H7 (cell line): ENCODE results near the gene KCNK1. TPM values are rescaled to one million over a fixed set of nuclear protein-coding genes. Genes with fewer than 3 reads are reported as not detected.

Experiments used
- DNase-seq: peaks from one replicate; pipeline ENCODE4 v3.0.0; 2012
- H3K27me3 ChIP-seq: 2 replicates; pipeline ENCODE4 v1.6.0; 2011; ENCODE audit warnings: mild to moderate bottlenecking, low read length; ENCODE audit not compliant: control insufficient read depth, insufficient read depth
- H3K36me3 ChIP-seq: replicated peaks from 2 replicates; pipeline ENCODE4 v1.5.1; 2011; ENCODE audit warnings: low read length; ENCODE audit not compliant: control insufficient read depth, insufficient read depth
- H3K4me3 ChIP-seq: 2 replicates; pipeline ENCODE4 v1.5.1; 2011; ENCODE audit warnings: low read depth, mild to moderate bottlenecking, control low read depth, low read length, moderate library complexity; ENCODE audit not compliant: insufficient read depth
- total RNA-seq: library from RNA; depleted of rRNA; stranded (reverse); fragments of >200 nt; shearing (Covaris generic); gene quantifications from 2 replicates; pipeline ENCODE4 v1.2.3, GENCODE V29; 2014; rRNA removed

KCNK1 gene
- 34.4 and 41.6 TPM in 2 replicates for total RNA-seq

DNA sequence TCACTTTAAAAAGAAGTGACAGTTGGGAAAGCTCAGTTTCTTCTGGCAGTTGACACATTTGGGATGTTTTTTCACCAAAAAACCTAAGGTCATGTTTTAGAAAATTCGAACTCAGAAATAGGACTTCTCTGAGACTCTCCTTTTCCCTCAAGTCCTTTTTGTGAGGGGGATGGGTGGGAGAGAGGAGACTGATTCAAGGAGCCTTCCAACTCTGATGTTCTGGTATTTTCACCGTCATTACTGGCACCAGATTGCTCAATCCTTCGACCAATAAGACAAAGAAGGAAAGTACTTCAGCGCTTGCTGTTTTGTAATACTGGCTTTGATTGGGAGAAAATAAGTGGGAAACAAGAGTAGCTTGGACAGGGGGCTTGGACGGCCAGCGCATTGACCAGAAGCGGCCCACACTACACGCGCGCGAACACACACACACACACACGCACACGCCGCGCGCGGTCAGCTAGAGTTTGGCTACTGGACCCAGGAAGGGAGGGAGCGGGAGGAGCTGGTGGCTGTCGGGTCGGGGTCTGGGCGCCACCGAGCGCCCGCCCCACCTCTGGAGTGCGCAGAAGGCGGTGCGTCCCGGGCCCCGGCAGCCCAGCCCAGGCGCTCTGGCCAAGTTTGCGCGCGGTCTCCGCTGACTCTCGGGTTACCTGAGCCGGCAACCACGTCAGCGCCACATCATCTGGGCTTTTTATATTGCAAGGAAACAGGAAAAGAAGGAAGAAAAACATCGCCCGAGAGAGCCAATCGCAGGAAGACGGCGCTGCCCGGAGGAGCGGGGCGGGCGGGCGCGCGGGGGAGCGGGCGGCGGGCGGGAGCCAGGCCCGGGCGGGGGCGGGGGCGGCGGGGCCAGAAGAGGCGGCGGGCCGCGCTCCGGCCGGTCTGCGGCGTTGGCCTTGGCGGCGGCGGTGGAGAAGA is at the start of gene KCNK1:
KCNK1 (plus strand) TSS at position 855 of the 921 bp plus-strand sequence; CDS start at position 921, 66 bp downstream.
- peak within 1 kb of the TSS; percentile 99 for H3K4me3 ChIP-seq
- H3K36me3 ChIP-seq: no peaks in the 10 kb centered on the region
- peak; percentile 92 for DNase-seq
- peaks cover 15% of the 10 kb centered on the region for H3K27me3 ChIP-seq

DNA sequence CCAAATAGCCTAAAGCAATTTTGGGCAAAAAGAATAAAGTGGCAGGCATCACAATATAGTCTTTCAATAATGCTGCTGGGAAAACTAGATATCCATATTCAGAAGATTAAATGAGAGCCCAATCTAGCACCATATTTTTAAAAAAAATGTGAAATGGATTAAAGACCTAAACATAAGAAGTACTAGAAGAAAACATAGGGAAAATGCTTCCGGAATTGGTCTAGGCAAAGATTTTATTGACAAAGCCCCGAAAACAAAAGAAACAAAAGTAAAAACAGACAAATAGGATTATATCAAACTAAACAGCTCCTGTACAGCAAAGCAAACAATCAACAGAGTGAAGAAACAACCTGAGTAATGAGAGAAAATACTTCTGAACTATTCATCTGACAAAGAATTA is 48.6 kb upstream of the KCNK1 start:
- no peaks in the 10 kb centered on the region for H3K36me3 ChIP-seq
- H3K27me3 ChIP-seq: no peaks in the 10 kb centered on the region; the same call in 1 of the 2 replicates
- no peak overlapping the region for H3K4me3 ChIP-seq
- DNase-seq: no peak

DNA sequence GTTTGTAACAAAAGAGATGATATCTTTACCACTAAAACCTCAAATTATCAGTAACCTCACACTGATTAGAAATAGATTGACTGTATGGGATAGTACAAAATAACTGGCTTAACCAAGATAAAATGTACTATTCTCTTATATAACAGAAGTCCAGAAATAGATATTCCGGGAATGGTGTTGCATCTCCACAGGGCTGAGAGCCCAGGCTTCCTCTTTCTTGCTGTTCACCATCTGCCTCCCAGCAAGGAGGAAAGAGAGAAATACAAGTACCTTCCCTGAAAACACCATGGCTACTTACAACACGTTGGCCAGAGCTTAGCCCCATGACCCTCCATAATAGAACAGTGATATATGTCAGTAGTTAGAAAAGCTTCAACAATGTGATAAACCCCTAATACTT is 47.0 kb upstream of the KCNK1 start:
- H3K36me3 ChIP-seq: no peaks in the 10 kb centered on the region

DNA sequence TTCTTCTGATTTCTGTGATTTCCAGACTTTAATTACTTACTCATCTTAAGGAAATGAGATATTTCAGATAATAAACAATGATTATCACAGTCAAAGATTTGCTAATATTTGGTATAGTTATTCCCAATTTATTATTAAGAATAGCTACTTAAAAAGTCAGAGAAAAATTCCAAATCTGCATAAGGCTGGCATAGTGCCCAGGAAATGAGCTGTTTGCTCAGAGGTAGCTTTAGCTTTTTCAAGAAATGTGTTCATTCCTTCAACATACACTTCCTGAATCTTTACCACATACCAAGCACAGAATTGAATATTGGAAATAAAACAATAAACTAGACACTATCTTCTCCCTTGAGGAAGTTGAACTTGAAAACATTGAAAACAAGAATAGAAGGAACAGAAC is 44.3 kb upstream of the KCNK1 start:
- no peak for DNase-seq
- H3K36me3 ChIP-seq: no peaks in the 10 kb centered on the region
- no peak overlapping the region for H3K4me3 ChIP-seq
- H3K27me3 ChIP-seq: no peaks in the 10 kb centered on the region; the same call in 1 of the 2 replicates

More for the DNA sequence above, 47.0 kb upstream of the KCNK1 start:
- Histone ChIP-seq H3K4me3 (no peak overlapping the region), H3K27me3 (no peaks in the 10 kb centered on the region; the same call in 1 of the 2 replicates)
- no peak for DNase-seq

- Histone ChIP-seq H3K36me3 (no peaks in the 10 kb centered on the region), H3K4me3 (no peak overlapping the region), H3K27me3 (no peaks in the 10 kb centered on the region; the same call in 1 of the 2 replicates)
- no peak for DNase-seq
Observed at GRCh38 chr1:233570216-233570615, 43.7 kb upstream of the KCNK1 start.

- no peak for DNase-seq
- Histone ChIP-seq H3K36me3 (no peaks in the 10 kb centered on the region), H3K27me3 (no peaks in the 10 kb centered on the region; the same call in 1 of the 2 replicates), H3K4me3 (no peak overlapping the region)
Observed at GRCh38 chr1:233570706-233571105, 43.2 kb upstream of the KCNK1 start.

DNA sequence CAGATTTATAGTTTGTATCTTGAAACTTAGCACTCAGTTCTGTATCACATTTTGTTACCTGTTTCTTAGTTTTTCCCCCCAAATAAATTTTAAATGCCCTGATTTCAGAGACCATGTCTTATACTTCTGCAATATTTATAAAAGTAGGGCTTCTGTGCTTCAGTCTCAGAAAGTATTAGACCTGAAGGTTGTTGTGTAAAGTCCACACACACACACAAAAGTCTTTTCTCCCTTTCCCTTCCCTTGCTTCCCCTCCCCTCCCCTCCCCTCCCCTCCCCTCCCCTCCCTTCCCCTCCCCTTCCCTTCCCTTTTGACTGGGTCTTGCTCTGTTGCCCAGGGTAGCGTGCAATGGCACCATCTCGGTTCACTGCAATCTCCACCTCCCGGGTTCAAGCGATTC is 41.0 kb upstream of the KCNK1 start:
- H3K27me3 ChIP-seq: no peaks in the 10 kb centered on the region; the same call in 1 of the 2 replicates
- H3K36me3 ChIP-seq: no peaks in the 10 kb centered on the region
- no peak for DNase-seq
- no peak overlapping the region for H3K4me3 ChIP-seq

GRCh38 chr1:233575450-233575849 is 38.5 kb upstream of the KCNK1 start:
- no peak for DNase-seq
- H3K36me3 ChIP-seq: no peaks in the 10 kb centered on the region
- H3K4me3 ChIP-seq: no peak overlapping the region
- H3K27me3 ChIP-seq: no peaks in the 10 kb centered on the region

DNA sequence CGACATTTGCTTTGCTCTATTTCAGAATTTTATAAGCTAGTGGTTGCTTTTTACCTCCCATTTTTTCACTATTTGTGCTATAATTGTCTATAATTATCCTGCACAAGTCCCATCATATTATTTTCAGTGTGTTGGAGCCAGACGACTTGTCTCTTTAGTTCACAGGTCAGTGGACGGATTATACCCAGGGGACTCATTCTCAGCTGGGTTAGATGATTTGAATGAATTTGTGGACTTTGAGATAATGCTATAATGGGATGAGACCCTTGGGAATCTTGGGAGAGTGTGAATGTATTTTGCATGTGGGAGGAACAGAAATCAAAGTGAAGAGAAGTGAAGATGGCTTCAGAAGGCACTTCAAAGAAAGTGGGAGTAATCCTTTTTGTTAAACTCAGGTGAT is 31.5 kb upstream of the KCNK1 start:
- Histone ChIP-seq H3K4me3 (no peak overlapping the region), H3K36me3 (no peaks in the 10 kb centered on the region), H3K27me3 (peaks cover 7% of the 10 kb centered on the region; the same call in 1 of the 2 replicates)
- DNase-seq: no peak

GRCh38 chr1:233584376-233584775 is 29.5 kb upstream of the KCNK1 start:
- H3K36me3 ChIP-seq: no peaks in the 10 kb centered on the region
- no peak for DNase-seq
- H3K27me3 ChIP-seq: peaks cover 18% of the 10 kb centered on the region; the same call in 1 of the 2 replicates
- no peak overlapping the region for H3K4me3 ChIP-seq

DNA sequence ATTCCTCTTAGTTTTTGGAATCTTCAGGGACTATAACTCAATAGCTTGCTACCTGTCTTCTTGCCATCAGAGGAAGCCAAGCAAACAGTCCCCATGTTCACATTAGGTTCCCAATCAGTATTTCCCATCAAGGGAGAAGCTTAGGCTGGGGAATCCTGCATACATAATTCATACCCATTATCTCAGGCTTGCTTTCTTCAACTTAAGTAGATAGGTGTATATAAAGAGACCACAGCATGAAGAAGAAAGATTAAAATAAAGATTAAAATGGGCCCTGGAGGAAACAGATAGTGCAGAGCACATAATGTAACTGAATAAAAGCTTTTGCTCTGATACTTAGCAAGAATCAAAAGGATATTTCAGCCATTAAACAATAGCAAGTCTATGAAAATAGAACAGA is 29.0 kb upstream of the KCNK1 start:
- no peak for DNase-seq

DNA sequence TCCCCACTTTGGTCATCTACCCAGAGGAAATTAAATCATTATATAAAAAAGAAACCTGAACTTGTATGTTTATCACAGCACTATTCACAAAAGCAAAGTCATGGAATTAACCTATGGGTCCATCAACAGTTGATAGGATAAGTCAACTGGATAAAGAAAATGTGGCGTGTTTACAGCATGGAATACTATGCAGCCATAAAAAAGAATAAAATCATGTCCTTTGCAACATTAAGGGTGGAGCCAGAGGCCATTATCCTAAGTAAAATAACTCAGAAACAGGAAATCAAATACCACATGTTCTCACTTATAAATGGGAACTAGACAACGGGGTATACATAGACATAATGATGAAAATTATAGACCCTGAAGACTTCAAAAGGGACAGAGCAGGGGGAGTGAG is 27.6 kb upstream of the KCNK1 start:
- DNase-seq: no peak
- H3K36me3 ChIP-seq: no peaks in the 10 kb centered on the region
- H3K27me3 ChIP-seq: peaks cover 29% of the 10 kb centered on the region; the same call in 1 of the 2 replicates
- H3K4me3 ChIP-seq: no peak overlapping the region

More for the DNA sequence above, 29.0 kb upstream of the KCNK1 start:
- Histone ChIP-seq H3K27me3 (peaks cover 23% of the 10 kb centered on the region; the same call in 1 of the 2 replicates), H3K36me3 (no peaks in the 10 kb centered on the region), H3K4me3 (no peak overlapping the region)

- H3K4me3 ChIP-seq: no peak overlapping the region
Observed at GRCh38 chr1:233587196-233587595, 26.7 kb upstream of the KCNK1 start.

DNA sequence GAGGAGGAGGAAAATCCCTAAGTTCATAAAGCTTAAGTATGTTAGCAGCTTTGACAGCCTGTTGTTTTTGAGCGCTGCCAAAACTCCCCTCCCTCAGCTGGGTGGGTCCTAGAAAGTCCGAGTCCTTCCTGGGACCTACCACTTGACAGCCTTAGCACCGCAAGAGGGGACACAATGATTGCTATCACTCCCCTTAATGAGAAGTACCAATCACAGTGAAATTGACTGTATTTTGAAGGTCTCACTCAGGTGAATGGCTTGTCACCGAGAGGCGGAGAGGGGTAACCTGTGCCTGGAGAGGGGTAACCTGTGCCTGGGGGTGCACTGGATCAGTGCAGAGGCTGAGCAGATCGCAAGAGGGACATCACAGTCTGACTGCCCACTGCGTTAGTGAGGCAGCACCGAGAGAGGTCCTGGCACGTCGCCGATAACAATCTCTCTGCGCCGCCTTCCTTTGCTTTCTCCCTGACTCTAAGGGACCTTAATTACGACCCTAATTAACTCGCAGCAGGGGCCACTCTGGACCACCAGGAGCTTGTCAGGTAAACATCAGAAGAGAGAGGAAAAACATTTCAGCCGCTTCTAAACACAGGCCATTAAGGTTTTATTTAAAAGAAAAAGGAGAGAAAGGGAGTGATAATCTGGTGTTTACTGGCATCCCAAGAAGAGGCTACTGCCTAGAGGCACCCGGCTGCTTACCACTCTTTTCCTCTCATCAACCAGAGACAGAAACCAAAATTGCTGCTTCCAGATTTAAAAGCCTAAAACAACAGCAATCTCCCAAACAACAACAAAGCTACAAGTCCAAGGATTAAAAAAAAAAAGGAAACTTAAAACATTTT is 25.7 kb upstream of the KCNK1 start:
- peaks cover 31% of the 10 kb centered on the region; the same call in 1 of the 2 replicates for H3K27me3 ChIP-seq
- no peak overlapping the region for H3K4me3 ChIP-seq
- DNase-seq: peak; percentile 19
- H3K36me3 ChIP-seq: no peaks in the 10 kb centered on the region

More at GRCh38 chr1:233587196-233587595, 26.7 kb upstream of the KCNK1 start:
- Histone ChIP-seq H3K36me3 (no peaks in the 10 kb centered on the region), H3K27me3 (peaks cover 31% of the 10 kb centered on the region; the same call in 1 of the 2 replicates)
- no peak for DNase-seq
